Stimulated activated CD4-positive, alpha-beta T cell treated with anti-CD3 and anti-CD28 coated beads, TNF-alpha, amount 100 ng/mL, for 1 hour (primary cell): Measurements from ENCODE around the gene RIC1.
"Not testable (repeated sequence)": the region's sequence is repeated elsewhere in the genome, so short reads cannot be mapped to it uniquely, and the experiment has no call there.

Experiments used
- DNase-seq, 3 donors: peaks; one replicate each; pipeline ENCODE4 v3.0.0-alpha.2; 2020; ENCODE audit warnings: low read depth in 3 of 3, low spot score in 1 of 3

The RIC1 gene, protein sequence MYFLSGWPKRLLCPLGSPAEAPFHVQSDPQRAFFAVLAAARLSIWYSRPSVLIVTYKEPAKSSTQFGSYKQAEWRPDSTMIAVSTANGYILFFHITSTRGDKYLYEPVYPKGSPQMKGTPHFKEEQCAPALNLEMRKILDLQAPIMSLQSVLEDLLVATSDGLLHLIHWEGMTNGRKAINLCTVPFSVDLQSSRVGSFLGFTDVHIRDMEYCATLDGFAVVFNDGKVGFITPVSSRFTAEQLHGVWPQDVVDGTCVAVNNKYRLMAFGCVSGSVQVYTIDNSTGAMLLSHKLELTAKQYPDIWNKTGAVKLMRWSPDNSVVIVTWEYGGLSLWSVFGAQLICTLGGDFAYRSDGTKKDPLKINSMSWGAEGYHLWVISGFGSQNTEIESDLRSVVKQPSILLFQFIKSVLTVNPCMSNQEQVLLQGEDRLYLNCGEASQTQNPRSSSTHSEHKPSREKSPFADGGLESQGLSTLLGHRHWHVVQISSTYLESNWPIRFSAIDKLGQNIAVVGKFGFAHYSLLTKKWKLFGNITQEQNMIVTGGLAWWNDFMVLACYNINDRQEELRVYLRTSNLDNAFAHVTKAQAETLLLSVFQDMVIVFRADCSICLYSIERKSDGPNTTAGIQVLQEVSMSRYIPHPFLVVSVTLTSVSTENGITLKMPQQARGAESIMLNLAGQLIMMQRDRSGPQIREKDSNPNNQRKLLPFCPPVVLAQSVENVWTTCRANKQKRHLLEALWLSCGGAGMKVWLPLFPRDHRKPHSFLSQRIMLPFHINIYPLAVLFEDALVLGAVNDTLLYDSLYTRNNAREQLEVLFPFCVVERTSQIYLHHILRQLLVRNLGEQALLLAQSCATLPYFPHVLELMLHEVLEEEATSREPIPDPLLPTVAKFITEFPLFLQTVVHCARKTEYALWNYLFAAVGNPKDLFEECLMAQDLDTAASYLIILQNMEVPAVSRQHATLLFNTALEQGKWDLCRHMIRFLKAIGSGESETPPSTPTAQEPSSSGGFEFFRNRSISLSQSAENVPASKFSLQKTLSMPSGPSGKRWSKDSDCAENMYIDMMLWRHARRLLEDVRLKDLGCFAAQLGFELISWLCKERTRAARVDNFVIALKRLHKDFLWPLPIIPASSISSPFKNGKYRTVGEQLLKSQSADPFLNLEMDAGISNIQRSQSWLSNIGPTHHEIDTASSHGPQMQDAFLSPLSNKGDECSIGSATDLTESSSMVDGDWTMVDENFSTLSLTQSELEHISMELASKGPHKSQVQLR (N-terminal part only)

DNA sequence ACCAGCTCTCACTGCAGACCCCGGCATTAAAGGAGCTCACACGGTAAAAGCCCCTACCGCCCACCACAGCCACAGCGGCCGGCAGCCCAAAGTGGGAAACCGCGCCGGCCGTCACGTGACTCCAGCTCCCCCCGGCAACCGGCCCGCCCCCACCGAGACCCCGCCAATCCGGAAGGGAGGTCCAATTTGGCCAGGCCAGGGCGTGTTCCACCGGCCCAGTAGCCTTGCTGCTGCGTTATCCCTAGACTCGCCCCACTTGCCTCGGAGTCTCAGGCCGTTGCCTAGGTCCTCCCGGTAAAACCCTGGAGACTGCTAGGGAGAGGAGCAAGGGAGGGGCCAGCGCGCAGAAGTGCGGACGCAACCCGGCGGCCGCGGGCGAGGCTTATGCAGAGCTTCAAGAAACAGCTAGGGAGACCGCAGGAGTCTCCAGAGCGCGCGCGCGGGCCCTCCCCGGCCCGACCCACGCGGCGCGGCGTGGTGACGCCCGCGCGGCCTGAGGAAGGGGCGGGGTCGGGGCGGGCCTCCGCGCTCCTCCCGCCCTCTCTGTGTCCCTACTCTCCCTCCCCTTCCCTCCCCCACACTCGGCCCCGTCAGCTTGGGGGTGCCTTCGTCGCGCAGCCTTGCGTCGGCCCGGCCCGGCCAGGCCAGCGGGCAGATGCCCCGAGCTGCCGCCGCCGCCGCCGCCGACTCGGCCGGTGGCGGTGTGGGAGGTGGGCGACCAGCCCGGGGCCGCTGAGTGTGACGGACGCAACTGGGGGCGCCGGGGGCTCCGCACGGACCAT, at the start of gene RIC1:
TSS of gene RIC1 (plus strand) at position 578 of the 782 bp plus-strand sequence. CDS start at position 781, 203 bp downstream.
- DNase-seq: peak; percentile 66 to 80 (median 79)

DNA sequence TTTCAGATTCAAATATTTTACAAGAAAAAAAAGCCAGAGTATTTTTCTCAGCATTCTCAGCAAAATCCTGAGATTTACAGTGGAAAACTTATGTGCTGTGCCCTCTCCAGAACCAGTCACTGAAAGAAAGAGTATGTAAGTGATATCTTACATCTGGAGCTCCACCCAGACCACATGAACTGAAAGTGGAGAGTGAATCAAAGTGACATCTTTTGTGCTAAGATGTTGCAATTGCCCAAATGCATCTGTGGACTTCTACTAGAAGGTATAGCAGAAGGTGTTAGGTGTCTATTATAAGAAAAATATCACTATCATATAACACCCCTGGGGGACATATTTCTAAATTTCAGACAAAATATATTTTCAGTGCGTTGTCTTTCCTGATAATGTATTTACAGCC, 49.0 kb upstream of the RIC1 start:
- no peak for DNase-seq

DNA sequence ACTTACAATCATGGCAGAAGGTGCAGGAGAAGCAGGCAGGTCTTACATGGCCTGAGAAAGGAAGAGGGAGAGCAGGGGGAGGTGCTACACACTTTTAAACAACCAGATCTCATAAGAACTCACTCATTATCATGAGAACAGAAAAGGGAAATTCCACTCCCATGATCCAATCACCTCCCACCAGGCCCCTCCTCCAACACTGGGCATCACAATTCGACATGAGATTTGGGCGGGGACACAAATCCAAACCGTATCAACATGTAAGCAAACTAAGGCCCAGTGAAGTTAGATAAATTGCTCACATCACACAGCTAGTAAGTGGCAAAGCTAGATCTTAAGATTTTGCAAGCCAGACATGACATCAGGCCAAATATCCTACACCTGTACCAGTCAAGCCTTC, 48.3 kb upstream of the RIC1 start:
- DNase-seq: no peak

DNA sequence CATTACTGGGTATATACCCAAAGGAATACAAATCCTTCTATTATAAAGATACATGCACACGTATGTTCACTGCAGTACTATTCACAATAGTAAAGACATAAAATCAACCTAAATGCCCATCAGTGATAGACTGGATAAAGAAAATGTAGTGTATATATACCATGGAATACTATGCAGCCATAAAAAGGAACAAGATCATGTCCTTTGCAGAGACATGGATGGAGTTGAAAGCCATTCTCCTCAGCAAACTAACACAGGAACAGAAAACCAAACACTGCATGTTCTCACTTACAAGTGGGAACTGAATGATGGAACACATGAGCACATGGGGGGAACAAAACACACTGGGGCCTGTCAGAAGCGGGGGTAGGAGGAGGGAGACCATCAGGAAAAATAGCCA, 47.2 kb upstream of the RIC1 start:
- not testable (repeated sequence) for DNase-seq

DNA sequence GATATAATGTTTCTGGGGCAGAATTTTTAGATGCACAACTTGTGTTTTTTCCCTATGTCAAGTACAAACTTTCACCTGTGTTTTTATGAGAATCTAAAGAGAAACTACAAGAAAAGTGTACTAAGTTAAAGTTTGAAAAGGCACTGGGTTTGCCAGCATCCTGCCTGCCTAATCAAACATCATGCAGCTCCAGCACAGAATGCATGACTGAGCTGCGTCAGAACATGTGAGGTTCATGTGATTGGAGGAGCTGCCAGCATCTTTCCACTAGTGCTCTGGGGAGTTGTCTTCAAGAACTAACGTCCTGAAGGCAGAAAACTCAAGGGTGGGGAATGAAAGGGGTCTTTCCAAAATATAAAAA, 46.1 kb upstream of the RIC1 start:
- no peak for DNase-seq

DNA sequence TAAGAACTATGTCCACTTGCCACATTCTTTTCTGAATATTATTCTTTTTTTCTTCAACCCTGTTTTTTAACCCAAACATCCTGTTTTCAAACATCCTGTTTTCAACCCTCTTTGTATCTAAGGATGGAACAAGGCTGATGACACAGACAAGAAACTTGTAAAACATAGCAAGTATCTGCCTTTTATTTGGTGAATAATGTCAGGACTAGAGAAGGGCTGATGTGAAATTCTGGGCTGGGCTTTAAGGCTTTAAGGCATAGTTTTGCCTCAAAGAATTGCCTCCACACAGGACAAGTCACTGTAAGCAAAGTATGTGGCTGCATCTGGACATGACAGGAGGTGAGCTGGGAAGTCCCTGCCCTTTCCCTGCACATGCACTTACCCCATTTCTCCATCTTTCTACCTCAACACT, 42.5 kb upstream of the RIC1 start:
- DNase-seq: no peak

DNA sequence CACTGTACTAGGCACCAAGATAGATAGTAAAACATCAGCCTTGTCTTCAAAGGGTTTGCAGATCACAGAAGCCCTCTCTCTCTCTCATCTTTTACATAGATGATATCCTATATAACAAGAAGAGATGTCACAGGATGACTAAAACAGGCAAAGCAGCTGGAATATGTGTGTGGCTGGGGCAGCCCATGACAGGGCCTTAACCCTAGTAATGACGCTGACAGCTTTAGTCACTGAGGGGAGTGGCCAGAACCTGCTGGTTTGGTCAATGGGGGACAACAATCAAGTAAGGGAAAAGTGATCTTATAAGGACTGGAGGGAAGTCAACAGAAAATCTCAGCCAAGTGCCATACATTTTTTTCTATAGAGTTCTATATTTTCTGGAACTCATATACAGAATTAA, 41.9 kb upstream of the RIC1 start:
- DNase-seq: no peak

DNA sequence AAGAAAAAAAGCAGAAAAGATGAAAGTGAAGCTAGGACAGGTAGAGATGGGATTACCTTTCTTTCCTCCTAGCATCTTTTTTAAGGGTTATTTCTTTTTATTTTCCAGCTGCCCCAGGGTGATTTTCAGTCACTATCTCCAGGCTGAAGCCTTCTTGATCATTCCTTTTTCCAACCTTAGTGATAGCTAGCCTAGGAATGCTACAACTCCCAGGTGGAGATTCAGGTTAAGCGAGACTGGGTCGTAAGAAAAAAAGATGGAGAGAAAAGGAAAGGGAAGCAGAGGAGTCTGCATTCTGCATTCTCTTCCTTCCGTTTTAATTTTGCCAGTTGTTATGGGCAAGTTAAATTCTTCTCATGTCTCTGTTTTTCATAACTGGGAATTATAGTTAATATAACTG, 36.7 kb upstream of the RIC1 start:
- DNase-seq: no peak

DNA sequence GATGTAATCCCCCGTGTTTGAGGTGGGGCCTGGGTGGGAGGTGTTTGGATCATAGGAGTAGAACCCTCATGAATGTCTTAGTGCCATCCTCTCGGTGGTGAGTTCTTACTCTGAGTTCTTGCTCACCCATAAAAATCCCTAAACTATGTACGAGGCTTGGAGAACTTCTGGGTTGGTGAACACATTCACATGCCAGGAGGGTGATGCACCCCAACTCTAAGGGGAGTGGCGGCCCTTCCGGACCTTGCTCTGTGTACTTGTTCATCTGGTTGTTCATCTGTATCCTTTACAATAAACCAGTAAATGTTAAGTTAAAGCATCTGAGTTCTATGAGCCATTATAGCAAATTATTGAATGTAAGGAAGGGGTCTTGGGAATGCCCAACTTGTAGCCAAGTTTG, 36.0 kb upstream of the RIC1 start:
- no peak for DNase-seq

DNA sequence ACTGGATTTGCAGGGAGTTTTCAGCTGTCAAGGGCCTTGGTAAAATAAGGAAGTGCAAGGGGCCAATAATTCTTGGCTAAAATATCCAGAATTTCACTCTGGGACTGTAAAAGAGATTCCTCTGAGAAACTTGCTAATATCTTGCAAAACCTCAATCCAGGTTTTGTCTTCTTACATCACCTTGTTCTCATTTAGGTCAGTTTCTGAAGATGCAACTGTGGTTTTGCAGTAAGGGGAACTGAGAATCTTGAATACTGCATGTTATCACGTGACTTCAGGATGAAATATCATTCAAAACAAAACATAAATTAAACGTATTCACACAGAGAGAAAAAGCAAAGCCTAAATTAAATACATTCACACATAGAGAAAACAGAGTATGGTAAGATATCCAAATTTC, 35.0 kb upstream of the RIC1 start:
- no peak for DNase-seq

DNA sequence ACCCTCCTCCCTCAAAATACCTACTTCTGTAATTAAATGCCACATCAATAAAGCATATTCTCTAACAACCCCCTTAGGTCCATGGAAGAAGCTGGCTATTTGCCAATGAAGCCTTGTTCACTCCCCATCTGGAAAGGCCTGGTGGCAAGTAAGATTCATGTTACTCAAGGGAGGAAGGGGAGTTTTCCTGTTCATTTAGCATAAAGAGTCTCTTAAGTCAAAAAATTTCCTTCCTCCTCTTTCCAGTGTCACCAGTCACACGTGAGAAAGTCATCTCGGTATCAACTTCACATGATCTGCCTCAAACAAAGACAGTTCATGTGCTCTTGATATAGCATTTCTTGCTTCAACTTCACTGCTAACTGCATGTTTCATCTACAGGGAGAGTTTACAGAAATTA, 32.7 kb upstream of the RIC1 start:
- no peak for DNase-seq

DNA sequence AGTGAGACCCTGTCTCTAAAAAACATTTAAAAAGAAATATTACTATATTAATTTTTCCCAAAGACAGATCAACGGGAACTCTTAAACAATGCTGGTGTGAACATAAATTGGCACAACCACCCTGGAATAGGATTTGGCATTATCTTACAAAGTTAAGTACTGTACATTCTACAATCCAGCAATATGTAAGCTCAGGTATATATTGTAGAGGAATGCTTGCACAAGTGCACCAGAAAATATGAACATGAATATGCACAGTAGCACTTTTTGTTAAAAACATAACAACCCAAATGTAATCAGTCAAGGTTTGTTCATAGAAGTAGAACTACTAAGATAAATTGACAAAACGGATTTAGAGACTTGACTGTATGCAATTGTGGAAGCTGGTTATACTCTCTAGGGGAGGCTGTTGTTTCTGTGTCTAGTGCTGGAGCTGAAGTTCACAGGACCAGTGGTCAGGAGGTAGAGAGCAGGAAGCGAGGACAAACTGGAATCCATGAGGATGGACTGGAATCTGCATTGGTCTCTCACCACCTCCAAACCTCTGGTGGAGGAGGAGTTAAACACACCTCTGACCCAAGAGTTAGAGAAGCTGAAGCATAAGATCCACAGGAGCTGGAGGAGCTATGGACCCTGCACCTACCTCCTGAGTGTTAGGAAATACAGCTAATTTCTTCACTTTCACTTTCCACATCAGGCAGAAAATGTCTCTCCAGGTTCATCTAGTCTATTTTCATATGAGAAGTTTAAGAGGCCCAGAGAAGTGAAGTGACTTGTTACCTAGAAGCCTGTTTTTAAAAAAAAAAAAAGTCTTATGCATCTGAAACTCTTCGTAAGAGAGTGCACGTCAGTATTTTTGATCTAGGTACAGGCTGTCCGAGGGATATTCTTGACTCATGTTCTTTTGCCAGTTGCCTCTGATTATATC, 20.3 kb upstream of the RIC1 start:
- DNase-seq: no peak

DNA sequence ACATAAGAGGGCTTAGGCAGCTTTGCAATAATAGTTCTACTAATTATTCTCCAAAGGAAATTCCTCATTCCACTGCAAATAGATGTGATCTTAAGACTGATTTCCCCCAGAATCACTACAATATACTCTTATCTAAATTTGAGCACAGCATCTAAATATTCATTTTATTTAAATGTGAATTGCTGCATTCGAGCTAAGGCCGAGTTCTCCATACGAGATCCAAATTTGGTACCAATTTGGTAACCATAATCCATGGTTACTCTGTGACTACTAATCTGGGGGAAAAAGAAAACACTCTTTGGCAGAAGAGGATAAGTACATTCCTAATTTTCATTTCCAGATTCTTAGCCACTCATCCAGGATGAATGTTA, 19.7 kb upstream of the RIC1 start:
- no peak for DNase-seq

DNA sequence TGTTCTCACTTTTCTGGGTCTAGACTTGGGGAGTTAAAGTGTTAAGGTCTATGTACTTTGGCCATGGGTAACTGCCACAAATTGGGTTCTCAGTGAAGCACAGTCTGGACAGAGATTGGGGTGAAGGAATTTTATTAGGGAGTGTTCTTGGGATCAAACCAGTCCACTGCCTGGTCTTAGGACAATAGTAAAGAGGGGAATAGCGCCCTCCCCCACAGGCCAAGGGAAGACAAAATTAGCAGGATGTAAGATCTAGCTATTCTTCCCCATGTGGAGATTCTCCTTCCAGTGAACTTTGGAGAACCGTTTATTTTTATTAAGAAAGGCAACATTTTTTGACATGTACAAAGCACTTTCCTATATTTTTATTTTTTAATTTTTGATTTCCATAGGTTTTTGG, 18.4 kb upstream of the RIC1 start:
- no peak for DNase-seq

DNA sequence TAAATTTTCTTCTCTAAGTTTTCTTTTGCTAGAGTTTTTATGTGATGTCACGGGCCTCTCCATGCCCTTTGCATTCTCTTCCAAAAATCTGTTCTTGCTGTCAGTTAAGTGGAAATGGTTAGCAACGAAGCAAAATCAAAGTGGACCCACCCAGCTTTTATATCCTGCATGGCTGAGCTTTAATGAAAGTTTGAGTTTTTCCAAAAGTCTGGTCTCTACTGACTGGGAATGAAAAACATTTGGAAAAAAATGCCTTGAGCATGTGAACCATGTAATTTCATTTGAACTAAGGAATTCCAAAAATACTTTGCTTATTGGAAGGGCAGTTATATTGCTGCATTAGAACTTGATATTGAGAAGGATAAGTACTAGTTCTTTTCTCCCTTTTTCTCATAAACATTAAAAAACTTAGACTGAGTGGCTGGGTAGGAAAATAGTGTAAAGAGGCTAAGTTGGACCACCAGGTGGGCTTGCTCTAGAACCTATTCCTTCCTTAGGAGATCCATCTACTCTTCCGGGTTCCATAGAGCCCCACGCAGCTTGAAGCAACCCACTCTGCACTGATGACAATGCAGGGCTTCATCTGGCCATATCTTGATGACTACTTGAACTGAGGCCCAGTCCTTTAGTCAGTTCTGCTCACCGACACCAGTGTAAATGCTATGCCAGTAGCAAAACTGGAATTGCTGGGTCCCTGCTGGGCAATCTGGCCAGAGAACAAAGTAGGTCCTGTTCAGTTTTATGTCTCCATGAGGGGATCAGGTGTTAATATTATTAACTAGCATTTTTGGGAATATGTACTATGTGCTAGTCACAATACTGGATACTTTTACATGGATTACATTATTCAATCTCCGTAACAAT, 17.4 kb upstream of the RIC1 start:
- DNase-seq: no peak

DNA sequence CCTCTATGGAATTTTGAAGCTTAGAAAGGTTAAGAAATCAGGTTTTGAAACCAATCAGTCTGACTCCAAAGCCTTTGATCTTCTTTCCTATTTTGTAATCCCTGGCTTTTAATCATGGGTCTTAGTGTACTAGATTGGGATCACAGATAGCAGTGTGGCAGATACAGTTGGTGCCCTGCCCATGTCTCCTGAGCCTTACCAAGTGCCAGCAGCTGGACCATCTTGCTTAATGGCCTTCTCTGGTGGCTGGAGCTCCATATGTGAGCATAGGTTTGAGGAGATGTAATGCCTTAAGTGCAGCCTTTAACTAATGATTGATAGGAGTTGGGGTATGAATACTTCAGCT, 16.7 kb upstream of the RIC1 start:
- DNase-seq: no peak

DNA sequence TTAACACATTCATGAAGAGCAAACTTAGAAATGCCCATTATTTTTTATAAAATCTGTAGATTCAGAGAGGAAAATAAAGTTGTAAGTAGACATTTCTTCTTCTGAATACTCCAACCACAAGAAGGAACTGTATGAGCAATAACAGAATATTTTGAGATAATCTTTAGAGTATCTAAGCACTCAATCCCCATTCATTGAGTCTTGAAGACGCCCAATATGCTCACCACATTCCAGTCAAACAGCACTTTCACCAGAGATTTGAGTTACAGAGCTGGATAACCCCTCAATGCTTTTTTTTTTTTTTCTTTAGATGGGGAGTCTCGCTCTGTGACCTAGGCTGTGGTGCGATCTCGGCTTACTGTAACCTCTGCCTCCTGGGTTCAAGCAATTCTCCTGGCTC, 14.7 kb upstream of the RIC1 start:
- DNase-seq: no peak

DNA sequence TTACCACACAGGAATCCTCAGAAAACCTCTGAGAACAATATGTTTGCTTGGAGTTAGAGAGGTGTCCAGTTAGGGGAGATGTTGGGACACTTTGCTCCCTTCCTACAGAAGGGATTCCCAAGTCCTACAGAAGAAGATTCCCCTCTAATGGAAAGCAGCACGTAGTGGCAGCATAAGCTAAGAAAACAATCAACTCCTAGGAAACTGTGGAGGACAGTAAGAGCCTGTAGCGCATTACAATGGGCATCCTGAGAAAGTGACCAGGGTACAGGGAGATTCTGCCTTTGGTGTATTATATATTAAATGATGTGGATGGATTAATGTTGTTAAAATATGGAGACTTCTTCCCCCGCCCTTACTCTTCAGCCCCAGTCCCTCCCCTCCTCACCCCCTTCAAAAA, 13.9 kb upstream of the RIC1 start:
- DNase-seq: no peak

DNA sequence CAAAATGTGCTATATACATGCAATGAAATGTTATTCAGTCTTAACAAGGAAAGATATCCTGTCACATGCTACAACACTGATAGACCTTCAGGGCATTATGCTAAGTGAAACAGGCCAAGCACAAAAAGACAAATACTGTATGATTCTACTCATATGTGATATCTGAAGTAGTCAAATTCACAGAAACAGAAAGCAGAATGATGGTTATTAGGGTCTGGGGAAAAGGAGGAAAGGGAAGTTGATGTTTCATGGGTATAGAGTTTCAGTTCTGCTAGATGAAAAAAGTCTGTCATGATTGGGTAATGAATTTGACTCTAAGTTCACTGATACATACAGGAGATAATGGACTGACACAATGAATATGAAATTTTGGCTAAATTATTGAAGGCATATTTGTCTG, 11.2 kb upstream of the RIC1 start:
- DNase-seq: no peak
